ENCODE measurements around the gene NPIPB6.
"Not testable (repeated sequence)": the region's sequence is repeated elsewhere in the genome, so short reads cannot be mapped to it uniquely, and the experiment has no call there.

The NPIPB6 gene

DNA sequence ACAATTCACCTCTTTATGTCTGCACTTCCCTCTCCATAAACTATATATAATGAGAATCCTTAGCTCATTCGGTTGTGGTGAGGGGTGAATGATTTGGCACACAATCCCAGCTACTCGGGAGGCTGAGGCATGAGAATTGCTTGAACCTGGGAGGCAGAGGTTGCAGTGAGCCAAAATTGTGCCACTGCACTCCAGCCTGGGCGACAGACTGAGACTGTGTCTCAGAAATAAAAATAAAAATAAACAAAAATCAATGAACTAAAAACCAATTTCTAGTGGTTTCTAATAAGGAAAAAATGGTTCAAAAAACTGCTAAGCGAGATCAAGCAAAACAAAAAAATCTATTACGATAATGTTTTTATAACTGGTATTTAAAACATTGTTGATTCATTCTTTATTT is at the start of gene NPIPB6:
NPIPB6 (minus strand) TSS at position 101 of the 400 bp plus-strand sequence. CDS start 686 bp downstream, outside the sequence.
- FAIRE-seq; DNase-seq (ENCODE audit: insufficient read length, low spot score): not testable (repeated sequence)

DNA sequence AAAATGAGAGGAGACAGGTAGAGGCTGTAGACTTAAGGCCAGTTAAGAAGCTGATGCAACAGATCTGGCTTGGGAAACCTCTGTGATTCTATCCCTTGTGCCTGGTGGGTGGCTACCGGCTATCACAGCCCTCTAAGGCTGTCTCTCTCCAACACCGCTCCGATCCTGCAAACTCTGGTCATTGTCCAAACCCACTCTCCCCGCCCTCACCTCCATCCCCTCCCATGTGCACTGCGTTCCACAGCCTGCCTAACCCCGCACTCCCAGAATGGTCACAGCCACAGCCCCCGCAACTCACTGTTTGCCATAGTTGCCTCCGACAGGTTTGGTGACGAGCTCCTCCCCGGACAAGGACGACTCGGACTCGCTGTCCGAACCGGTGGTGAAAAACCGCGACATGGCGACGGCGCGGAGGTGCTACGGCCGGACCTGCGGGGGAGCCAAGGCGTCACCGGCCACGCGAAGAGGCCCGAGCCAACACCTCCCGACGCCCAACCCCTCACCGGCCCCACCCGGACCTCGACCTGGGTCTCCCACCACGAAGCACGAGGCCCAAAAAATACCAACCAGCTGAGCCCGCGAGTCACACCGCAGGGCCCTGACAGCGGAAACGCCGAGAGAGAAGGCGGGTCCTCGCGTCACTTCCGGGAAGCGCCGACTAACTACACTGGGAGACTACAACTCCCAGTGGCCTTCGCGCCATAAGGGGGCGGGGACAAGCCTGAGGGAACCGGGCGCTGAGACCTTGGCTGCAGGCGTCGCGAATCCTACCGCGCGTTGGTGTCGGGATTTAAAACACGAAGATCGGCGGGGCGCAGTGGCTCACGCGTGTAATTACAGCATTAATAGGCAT is 40.1 kb upstream of the NPIPB6 start, which contains the start of gene EIF3CL:
EIF3CL (minus strand) TSS at position 622 of the 853 bp plus-strand sequence; CDS start at position 399, 223 bp downstream.
- not testable (repeated sequence) for DNase-seq (ENCODE audit: insufficient read length, low spot score)
- peak; percentile 98 for FAIRE-seq

DNA sequence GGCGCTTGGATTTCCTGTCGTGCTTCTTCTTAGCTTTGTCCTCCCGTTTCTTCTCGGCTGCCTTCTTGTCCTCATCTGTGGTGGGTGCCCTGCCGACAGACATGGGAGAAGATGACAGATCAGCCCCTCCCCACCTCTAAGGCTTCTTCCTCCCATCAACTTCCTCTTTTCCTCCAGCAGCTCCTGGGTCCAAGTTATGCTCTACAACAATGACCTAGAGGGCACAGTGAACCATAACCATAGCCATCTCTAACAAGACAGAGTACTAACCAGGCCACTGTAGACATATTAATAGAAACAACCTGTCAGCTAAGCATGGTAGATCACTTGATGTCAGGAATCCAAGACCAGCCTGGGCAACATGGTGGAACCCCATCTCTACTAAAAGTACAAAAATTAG is 28.7 kb upstream of the NPIPB6 start:
- not testable (repeated sequence) for DNase-seq (ENCODE audit: insufficient read length, low spot score); FAIRE-seq

GRCh38 chr16:28382177-28382867 is 19.0 kb upstream of the NPIPB6 start:
- FAIRE-seq; DNase-seq (ENCODE audit: insufficient read length, low spot score): not testable (repeated sequence)

DNA sequence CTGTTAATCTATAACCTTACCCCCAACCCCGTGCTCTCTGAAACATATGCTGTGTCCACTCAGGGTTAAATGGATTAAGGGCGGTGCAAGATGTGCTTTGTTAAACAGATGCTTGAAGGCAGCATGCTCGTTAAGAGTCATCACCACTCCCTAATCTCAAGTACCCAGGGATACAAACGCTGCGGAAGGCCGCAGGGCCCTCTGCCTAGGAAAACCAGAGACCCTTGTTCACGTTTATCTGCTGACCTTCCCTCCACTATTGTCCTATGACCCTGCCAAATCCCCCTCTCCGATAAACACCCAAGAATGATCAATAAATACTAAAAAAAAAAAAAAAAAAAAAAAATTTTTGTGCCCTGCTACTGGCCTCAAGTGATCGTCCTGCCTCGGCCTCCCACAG is 14.5 kb upstream of the NPIPB6 start:
- FAIRE-seq; DNase-seq (ENCODE audit: insufficient read length, low spot score): not testable (repeated sequence)

DNA sequence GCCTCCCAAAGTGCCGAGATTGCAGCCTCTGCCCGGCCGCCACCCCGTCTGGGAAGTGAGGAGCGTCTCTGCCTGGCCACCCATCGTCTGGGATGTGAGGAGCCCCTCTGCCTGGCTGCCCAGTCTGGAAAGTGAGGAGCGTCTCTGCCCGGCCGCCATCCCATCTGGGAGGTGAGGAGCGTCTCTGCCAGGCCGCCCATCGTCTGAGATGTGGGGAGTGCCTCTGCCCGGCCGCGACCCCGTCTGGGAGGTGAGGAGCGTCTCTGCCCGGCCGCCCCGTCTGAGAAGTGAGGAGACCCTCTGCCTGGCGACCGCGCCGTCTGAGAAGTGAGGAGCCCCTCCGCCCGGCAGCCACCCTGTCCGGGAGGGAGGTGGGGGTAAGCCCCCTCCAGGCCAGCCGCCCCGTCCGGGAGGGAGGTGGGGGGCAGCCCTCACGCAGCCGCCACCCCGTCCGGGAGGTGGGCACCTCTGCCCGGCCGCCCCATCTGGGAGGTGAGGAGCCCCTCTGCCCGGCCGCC is 13.9 kb upstream of the NPIPB6 start:
- DNase-seq (ENCODE audit: insufficient read length, low spot score); FAIRE-seq: not testable (repeated sequence)

DNA sequence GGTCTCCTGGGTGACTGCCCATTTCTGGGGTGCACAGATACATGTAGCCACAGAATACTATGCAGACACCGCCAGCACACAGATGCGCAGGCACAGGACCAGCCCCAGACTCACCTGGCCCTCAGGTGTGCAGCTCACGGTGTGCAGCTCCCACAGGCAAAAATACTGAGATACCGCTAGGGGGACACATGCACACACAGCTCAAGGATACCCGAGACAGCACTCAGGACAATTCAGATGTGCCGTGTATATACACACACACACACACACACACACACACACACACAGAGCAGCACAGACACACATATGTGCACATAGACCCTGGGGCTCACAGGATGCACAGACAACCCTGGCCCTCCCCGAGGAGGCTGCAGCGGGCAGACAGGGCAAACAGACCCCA is 11.8 kb upstream of the NPIPB6 start:
- FAIRE-seq: not testable (repeated sequence)

DNA sequence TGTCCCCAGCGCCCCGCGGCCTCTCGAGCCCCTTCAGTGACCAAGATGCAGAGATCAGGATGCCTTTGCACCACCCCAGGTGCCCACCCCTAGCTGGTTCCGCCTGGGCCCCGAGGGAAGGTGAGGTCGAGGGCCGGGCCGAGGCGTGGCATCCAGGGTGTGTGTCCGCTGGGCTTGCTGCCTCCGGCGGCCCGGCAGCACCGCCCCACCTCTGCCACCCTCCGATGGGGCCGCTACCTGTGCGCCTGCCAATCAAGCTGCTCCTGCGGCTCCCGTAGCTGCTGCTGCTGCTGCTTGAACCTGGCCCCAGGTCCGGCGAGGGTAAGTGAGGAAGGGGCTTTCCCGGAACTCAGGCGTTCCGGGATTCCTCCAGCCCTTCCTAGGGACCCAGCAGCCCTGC is 11.0 kb upstream of the NPIPB6 start:
- not testable (repeated sequence) for FAIRE-seq; DNase-seq (ENCODE audit: insufficient read length, low spot score)

More for the DNA sequence above, 11.8 kb upstream of the NPIPB6 start:
- not testable (repeated sequence) for DNase-seq (ENCODE audit: insufficient read length, low spot score)

- not testable (repeated sequence) for FAIRE-seq; DNase-seq (ENCODE audit: insufficient read length, low spot score)
Observed at GRCh38 chr16:28367926-28368325, 4.6 kb upstream of the NPIPB6 start.

GRCh38 chr16:28364268-28365173 is 1.2 kb upstream of the NPIPB6 start:
- DNase-seq (ENCODE audit: insufficient read length, low spot score): not testable (repeated sequence)
- peak; percentile 23 for FAIRE-seq

DNA sequence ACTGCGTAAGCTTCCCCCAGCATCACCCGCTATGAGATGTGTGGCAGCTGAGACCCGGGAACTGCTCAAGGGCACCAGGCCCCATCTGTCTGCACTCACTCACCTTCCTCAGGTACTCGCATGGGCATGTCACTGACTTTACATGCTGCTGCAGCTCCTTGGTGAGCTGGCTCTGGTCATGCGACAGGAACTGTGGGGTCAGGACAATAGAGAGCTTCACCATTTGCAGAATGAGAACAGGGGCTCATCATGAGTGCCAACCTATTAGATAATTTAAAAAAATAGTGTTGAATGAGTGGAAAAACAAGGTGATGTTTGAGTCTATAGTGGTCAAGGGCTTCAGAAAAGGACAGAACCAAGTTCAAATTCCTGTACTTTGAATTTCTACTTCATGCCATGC is 708 bp downstream of the NPIPB6 start:
- DNase-seq (ENCODE audit: insufficient read length, low spot score); FAIRE-seq: not testable (repeated sequence)

- not testable (repeated sequence) for DNase-seq (ENCODE audit: insufficient read length, low spot score); FAIRE-seq
Observed at GRCh38 chr16:28338230-28338629, 25.1 kb downstream of the NPIPB6 start.

- FAIRE-seq; DNase-seq (ENCODE audit: insufficient read length, low spot score): not testable (repeated sequence)
Observed at GRCh38 chr16:28336940-28337710, 26.2 kb downstream of the NPIPB6 start.

DNA sequence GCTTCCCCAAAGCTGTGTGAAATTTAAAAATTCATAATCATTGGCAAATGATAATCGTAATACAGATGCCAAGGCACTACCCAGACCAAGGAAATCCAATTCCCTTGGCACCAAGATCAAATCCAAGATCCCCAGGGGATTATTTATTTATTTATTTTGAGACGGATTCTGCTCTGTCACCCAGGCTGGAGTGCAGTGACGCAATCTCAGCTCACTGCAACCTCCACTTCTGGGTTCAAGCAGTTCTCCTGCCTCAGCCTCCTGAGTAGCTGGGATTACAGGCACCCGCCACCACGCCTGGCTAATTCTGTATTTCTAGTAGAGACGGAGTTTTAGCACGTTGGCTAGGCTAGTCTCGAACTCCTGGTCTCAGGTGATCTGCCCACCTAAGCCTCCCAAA is 27.6 kb downstream of the NPIPB6 start:
- FAIRE-seq; DNase-seq (ENCODE audit: insufficient read length, low spot score): not testable (repeated sequence)

- not testable (repeated sequence) for DNase-seq (ENCODE audit: insufficient read length, low spot score); FAIRE-seq
Observed at GRCh38 chr16:28332632-28333031, 30.7 kb downstream of the NPIPB6 start.

GRCh38 chr16:28330981-28331380 is 32.3 kb downstream of the NPIPB6 start:
- DNase-seq (ENCODE audit: insufficient read length, low spot score); FAIRE-seq: not testable (repeated sequence)

- not testable (repeated sequence) for FAIRE-seq; DNase-seq (ENCODE audit: insufficient read length, low spot score)
Observed at GRCh38 chr16:28330232-28330631, 33.1 kb downstream of the NPIPB6 start.

DNA sequence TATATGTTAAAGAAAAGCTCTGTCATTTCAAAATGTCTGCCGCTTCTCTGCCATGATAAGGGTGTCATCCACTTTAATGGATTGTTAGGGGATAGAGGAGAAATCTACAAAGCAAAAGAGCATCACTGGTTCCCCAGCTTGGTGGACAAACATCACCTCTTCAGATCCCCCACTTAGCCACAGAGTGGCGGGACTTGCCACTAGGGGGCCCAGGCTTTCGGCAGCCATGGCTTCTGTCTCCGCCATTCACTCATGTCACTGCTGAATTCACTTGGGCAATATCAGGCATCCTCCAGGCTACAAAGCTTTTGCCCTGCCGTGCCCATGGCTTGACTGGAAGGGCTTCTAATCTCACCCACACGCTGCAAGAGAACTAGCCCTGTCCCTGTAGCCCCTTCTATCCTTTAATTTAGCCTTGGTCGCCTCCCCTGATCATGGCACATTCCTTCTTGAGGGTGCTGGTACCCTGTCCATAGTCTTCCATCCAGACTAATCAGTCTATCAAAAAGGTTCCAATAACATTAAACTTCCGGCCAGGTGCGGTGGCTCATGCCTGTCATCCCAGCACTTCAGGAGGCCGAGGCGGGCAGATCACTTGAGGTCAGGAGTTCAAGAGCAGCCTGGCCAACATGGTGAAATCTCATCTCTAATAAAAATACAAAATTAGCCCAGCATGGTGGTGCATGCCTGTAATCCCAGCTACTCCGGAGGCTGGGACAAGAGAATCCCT is 36.3 kb downstream of the NPIPB6 start:
- no peak for FAIRE-seq
- peak; percentile 86 for DNase-seq (ENCODE audit: insufficient read length, low spot score)
